SK-N-MC (cell line): ENCODE results near the gene FGF16.
"Not testable (repeated sequence)": the region's sequence is repeated elsewhere in the genome, so short reads cannot be mapped to it uniquely, and the experiment has no call there.

Source experiments
- DNase-seq: peaks from one replicate; pipeline ENCODE4 v3.0.0-alpha.2; 2011; ENCODE audit warnings: low read depth, low spot score
- H3K27ac ChIP-seq: fragments of 200-600 bp; sonication (generic); 2 replicates; pipeline ENCODE4 v1.5.1; 2016; ENCODE audit warnings: mixed run types
- H3K36me3 ChIP-seq: fragments of 200-600 bp; sonication (generic); 2 replicates; pipeline ENCODE4 v1.6.1; 2017; ENCODE audit warnings: antibody characterized with exemption, low read length, mixed read lengths; ENCODE audit not compliant: insufficient read depth
- H3K4me3 ChIP-seq: fragments of 200-600 bp; sonication (generic); 2 replicates; pipeline ENCODE4 v1.5.1; 2016
- H3K9ac ChIP-seq: fragments of 200-600 bp; sonication (generic); 2 replicates; pipeline ENCODE4 v1.8.0; 2017; ENCODE audit warnings: mixed run types, mixed read lengths; ENCODE audit not compliant: insufficient read length
- H3K9me3 ChIP-seq: fragments of 200-600 bp; sonication (generic); 2 replicates; pipeline ENCODE4 v1.6.1; 2017; ENCODE audit warnings: low read depth, mild to moderate bottlenecking, antibody characterized with exemption, low read length, moderate library complexity, mixed read lengths
- EZH2 ChIP-seq: fragments of 200-600 bp; sonication (generic); IDR thresholded peaks from one replicate; pipeline ENCODE4 v1.6.1; 2017; ENCODE audit warnings: antibody characterized with exemption
- FOXP2 ChIP-seq: optimal IDR thresholded peaks from 2 replicates; pipeline ENCODE3; 2011; ENCODE audit warnings: mild to moderate bottlenecking, moderate library complexity; ENCODE audit not compliant: insufficient read depth; ENCODE audit errors: extremely low read length, control extremely low read depth
- POLR2AphosphoS5 ChIP-seq: IDR thresholded peaks from 2 replicates; pipeline ENCODE4 v1.6.1; 2012; ENCODE audit warnings: mild to moderate bottlenecking, low read depth, low read length, borderline replicate concordance

FGF16 gene

GRCh38 chrX:77453190-77453589 is 6.0 kb downstream of the FGF16 start:
- no peak for TF ChIP-seq POLR2AphosphoS5
- TF ChIP-seq FOXP2 = no peak
- TF ChIP-seq EZH2 = no peak
- Histone ChIP-seq H3K9ac (no peak overlapping the region), H3K27ac (no peak overlapping the region), H3K36me3 (no peaks in the 10 kb centered on the region), H3K4me3 (no peak overlapping the region), H3K9me3 (no peaks in the 10 kb centered on the region)
- DNase-seq = no peak

GRCh38 chrX:77455437-77455836 is 8.2 kb downstream of the FGF16 start:
- TF ChIP-seq POLR2AphosphoS5 (no peak), FOXP2 (no peak), EZH2 (no peak)
- no peak overlapping the region for H3K9ac ChIP-seq
- H3K36me3 ChIP-seq = no peaks in the 10 kb centered on the region
- no peak overlapping the region for H3K27ac ChIP-seq
- no peaks in the 10 kb centered on the region for H3K9me3 ChIP-seq
- no peak for DNase-seq
- no peak overlapping the region for H3K4me3 ChIP-seq

- H3K9ac ChIP-seq = no peak overlapping the region
- H3K9me3 ChIP-seq = no peaks in the 10 kb centered on the region
- H3K27ac ChIP-seq = no peak overlapping the region
- H3K4me3 ChIP-seq = no peak overlapping the region
- no peak for DNase-seq
- H3K36me3 ChIP-seq = no peaks in the 10 kb centered on the region
- TF ChIP-seq FOXP2 (no peak), POLR2AphosphoS5 (no peak), EZH2 (no peak)
Measured at GRCh38 chrX:77484045-77484444, 36.9 kb downstream of the FGF16 start.

GRCh38 chrX:77493677-77494553 is 46.7 kb downstream of the FGF16 start:
- no peaks in the 10 kb centered on the region for H3K9me3 ChIP-seq
- H3K27ac ChIP-seq = peak overlapping the region; percentile 70
- no peak for TF ChIP-seq EZH2
- no peak for TF ChIP-seq FOXP2
- no peak for TF ChIP-seq POLR2AphosphoS5
- no peak overlapping the region for H3K9ac ChIP-seq
- no peaks in the 10 kb centered on the region for H3K36me3 ChIP-seq
- no peak overlapping the region for H3K4me3 ChIP-seq
- peak; percentile 50 for DNase-seq

GRCh38 chrX:77500164-77500563 is 53.0 kb downstream of the FGF16 start:
- H3K9me3 ChIP-seq, H3K9ac ChIP-seq, H3K27ac ChIP-seq, H3K4me3 ChIP-seq, H3K36me3 ChIP-seq, DNase-seq: not testable (repeated sequence)

GRCh38 chrX:77502951-77503525 is 55.8 kb downstream of the FGF16 start:
- no peak overlapping the region for H3K27ac ChIP-seq
- TF ChIP-seq FOXP2 (no peak), POLR2AphosphoS5 (no peak), EZH2 (no peak)
- H3K9ac ChIP-seq = no peak overlapping the region
- no peak for DNase-seq
- H3K4me3 ChIP-seq = no peak overlapping the region
- peaks cover 9% of the 10 kb centered on the region for H3K36me3 ChIP-seq
- H3K9me3 ChIP-seq = no peaks in the 10 kb centered on the region

- peak; percentile 39 for DNase-seq
- Histone ChIP-seq H3K9ac (no peak overlapping the region), H3K9me3 (no peaks in the 10 kb centered on the region), H3K27ac (peak overlapping the region; percentile 63), H3K36me3 (peaks cover 18% of the 10 kb centered on the region), H3K4me3 (no peak overlapping the region)
- TF ChIP-seq FOXP2 (no peak), EZH2 (no peak), POLR2AphosphoS5 (no peak)
Measured at GRCh38 chrX:77505227-77505626, 58.0 kb downstream of the FGF16 start.
